ENCODE results near the gene ABCA2. TPM values are rescaled to one million over a fixed set of nuclear protein-coding genes. Genes with fewer than 3 reads are reported as not detected.

The ABCA2 gene
- total RNA-seq, 4 donors from 2014 or later, result 13.5 to 24.3 (median 19.3) TPM

DNA sequence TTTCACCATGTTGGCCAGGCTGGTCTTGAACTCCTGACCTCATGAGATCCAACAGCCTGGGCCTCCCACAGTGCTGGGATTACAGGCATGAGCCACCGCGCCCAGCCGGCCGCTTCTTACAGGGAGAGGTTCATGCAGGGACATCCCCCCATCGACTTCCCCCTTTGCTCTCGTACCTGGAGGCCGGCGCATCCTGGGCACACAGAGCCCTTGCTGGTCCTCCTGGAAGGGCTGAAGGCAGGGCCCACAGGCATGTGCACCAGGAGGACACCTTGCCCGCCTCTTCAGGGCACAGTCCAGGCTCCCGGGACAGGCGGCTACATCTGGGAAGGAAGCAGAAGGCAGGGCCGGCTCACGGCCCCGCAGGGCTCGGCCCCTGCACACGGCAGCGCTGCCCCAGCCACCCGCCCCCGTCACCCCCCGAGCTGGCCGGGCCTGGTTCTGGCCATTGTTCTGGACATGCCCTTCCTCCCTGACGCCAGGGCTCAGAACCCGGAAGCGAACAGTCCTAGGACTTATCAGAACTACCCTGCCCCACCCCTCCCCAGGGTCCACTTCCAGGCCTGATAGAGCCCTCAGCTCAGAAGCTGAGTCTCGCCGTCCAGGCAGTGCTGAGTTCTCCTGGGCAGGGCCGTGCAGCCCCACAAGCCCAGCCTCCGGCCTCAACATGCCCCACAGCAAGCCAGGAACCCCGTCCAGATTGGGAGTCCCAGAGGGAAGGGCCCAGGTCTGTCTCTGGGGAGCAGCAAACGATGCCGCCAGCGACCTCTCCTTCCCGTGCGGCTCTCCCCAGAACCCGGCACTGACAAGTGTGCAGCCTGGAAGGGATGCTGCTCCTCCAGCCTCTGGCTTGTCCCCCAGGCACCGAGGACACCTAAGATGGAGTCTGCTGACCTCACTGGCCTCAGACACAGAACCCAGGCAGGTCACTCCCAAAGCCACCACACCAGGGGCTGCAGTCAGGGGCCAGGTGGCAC lies 15.0 kb upstream of the ABCA2 start:
- H3K36me3 ChIP-seq, result peaks cover 0 to 48% of the 10 kb centered on the region in 2 donors
- H3K9me3 ChIP-seq, result no peaks in the 10 kb centered on the region
- H3K27ac ChIP-seq, result peak overlapping the region in 3 of 4 donors; percentile 43 to 83 (median 75)
- TF ChIP-seq POLR2A (IDR thresholded peaks at IDR 0.05) (no peak), EP300 (IDR thresholded peaks at IDR 0.05) (no peak), POLR2AphosphoS5 (IDR thresholded peaks at IDR 0.05) (no peak)
- TF ChIP-seq, protein P1, sequence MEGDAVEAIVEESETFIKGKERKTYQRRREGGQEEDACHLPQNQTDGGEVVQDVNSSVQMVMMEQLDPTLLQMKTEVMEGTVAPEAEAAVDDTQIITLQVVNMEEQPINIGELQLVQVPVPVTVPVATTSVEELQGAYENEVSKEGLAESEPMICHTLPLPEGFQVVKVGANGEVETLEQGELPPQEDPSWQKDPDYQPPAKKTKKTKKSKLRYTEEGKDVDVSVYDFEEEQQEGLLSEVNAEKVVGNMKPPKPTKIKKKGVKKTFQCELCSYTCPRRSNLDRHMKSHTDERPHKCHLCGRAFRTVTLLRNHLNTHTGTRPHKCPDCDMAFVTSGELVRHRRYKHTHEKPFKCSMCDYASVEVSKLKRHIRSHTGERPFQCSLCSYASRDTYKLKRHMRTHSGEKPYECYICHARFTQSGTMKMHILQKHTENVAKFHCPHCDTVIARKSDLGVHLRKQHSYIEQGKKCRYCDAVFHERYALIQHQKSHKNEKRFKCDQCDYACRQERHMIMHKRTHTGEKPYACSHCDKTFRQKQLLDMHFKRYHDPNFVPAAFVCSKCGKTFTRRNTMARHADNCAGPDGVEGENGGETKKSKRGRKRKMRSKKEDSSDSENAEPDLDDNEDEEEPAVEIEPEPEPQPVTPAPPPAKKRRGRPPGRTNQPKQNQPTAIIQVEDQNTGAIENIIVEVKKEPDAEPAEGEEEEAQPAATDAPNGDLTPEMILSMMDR (IDR thresholded peaks at IDR 0.05), result no peak
- H3K4me3 ChIP-seq, result peak overlapping the region in 1 of 2 donors; percentile 73
- peak; percentile 35 for ATAC-seq
- peaks cover 0 to 41% (median 12%) of the 10 kb centered on the region in 3 donors for H3K4me1 ChIP-seq
- no CpG with 5 or more reads among the region's 36 CpGs for WGBS, 2 donors (ENCODE audit: low coverage in 1 of 2)
- H3K27me3 ChIP-seq, result peaks cover 15% of the 10 kb centered on the region

DNA sequence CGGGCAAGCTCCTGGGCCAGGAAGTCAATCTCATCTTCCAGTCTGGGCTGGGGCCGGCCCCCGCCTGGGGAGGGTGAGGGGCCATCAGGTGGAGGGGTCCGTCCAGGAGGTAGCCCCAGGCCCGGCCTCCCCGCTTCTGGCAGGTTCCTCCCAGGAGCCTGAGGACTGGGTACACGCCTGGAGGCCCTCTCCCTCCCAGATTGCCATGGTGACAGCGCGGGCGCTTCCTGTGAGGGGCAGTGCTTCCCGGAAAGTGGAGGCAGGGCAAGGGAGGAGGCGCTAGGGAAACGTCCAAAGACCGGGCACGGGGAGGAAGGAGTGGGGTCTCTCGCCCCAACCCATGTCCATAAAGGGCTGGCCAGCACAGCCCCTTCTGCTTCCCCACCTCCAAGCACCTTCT lies 13.1 kb upstream of the ABCA2 start:
- Histone ChIP-seq H3K27me3 (no peaks in the 10 kb centered on the region), H3K36me3 (peaks cover 0 to 58% of the 10 kb centered on the region in 2 donors), H3K4me3 (peak overlapping the region in 1 of 2 donors; percentile 22), H3K4me1 (peaks cover 0 to 33% (median 12%) of the 10 kb centered on the region in 3 donors), H3K9me3 (no peaks in the 10 kb centered on the region), H3K27ac (peak overlapping the region in 2 of 4 donors; percentile 5 to 50)
- WGBS, 2 donors (ENCODE audit: low coverage in 1 of 2), result 68% methylated on average over 5 of the region's 16 CpGs; no CpG with 5 or more reads in 1 of the 2 donors
- TF ChIP-seq EP300 (IDR thresholded peaks at IDR 0.05) (no peak), POLR2AphosphoS5 (IDR thresholded peaks at IDR 0.05) (no peak), POLR2A (IDR thresholded peaks at IDR 0.05) (no peak)
- TF ChIP-seq, protein P1 (IDR thresholded peaks at IDR 0.05), result no peak
- ATAC-seq, result no peak

DNA sequence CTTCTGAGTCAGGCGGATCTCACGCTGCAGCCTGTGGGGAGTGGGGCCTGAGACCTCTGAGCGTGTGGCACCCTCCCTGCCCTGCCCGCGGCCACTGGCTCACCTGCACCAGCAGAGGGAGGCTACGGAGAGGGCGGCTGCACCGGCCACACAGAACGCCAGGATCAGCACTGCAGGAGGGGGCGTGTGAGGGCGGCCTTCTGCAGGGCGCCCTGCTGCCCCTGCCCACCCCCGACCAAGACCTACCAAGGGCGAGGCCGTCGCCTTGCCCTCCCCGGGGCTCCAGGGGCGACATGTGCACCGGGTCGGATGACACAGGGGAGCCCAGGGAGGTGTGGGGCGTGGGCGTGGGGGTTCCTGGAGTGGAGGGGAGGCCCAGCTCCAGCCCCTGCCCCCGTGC lies 12.5 kb upstream of the ABCA2 start:
- Histone ChIP-seq H3K36me3 (peaks cover 0 to 58% of the 10 kb centered on the region in 2 donors), H3K27ac (peak overlapping the region in 2 of 4 donors; percentile 5 to 50), H3K9me3 (no peaks in the 10 kb centered on the region), H3K27me3 (peaks cover 2% of the 10 kb centered on the region), H3K4me3 (peak overlapping the region in 1 of 2 donors; percentile 22), H3K4me1 (peaks cover 0 to 33% (median 13%) of the 10 kb centered on the region in 3 donors)
- no peak for ATAC-seq
- WGBS, 2 donors (ENCODE audit: low coverage in 1 of 2), result no CpG with 5 or more reads among the region's 23 CpGs
- TF ChIP-seq, protein P1 (IDR thresholded peaks at IDR 0.05), result no peak
- TF ChIP-seq POLR2AphosphoS5 (IDR thresholded peaks at IDR 0.05) (no peak), EP300 (IDR thresholded peaks at IDR 0.05) (no peak), POLR2A (IDR thresholded peaks at IDR 0.05) (no peak)

DNA sequence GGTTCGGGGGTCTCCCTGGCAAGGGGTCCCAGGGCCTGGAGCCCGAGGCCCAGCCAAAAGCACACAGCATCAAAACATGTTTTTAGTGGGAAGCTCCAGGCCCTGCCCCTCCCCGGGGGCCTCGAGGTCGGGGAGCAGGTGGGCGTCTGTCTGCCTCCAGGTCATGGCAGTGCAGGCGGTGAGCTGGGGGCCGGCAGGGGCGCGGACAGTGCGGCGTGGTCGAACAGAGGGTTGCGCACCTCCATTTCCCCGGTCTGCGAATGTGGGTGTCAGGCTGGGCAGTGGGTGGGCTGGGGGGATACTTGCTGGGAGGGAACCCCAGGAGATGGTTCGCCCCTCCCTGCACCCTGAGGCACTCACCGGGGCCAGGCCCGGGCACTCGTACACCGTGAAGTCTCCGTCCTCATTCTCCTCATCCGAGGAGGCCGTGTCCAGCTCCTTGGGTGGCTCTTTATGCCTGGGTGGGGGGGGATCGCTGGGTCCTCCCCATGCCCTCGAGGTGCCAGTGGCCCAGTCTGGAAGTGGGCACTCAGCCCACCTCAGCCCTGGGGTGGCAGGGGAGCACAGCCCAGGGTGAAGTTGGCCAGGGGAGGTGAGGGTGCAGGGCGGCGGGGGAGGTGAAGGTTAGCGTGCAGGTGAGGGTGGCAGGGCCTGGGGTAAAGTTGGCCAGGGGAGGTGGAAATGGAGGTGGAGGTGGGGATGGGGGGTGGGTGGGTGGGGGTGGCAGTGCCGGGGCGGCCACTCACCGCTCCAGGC lies 11.8 kb upstream of the ABCA2 start:
- H3K27me3 ChIP-seq, result peaks cover 10% of the 10 kb centered on the region
- H3K27ac ChIP-seq, result no peak overlapping the region
- peaks cover 0 to 34% (median 16%) of the 10 kb centered on the region in 3 donors for H3K4me1 ChIP-seq
- H3K9me3 ChIP-seq, result no peaks in the 10 kb centered on the region
- TF ChIP-seq, protein P1 (IDR thresholded peaks at IDR 0.05), result no peak
- TF ChIP-seq POLR2AphosphoS5 (IDR thresholded peaks at IDR 0.05) (no peak), POLR2A (IDR thresholded peaks at IDR 0.05) (no peak), EP300 (IDR thresholded peaks at IDR 0.05) (no peak)
- no CpG with 5 or more reads among the region's 32 CpGs for WGBS, 2 donors (ENCODE audit: low coverage in 1 of 2)
- no peak for ATAC-seq
- H3K4me3 ChIP-seq, result no peak overlapping the region
- peaks cover 0 to 58% of the 10 kb centered on the region in 2 donors for H3K36me3 ChIP-seq
